SK-N-SH treated with all-trans-retinoic acid at 6 μM for 48 hours (cell line): ENCODE measurements around the gene COPZ2.

Experiments used
- ATAC-seq: fragments of 200-7000 bp; cut with Tn5 transposase; 3 replicates; pipeline ENCODE4 v1.9.1; 2020; ENCODE audit warnings: mild to moderate bottlenecking, moderate library complexity
- ARNTL ChIP-seq: fragments of 450-650 bp; formaldehyde crosslinking; IDR thresholded peaks from 2 replicates; pipeline ENCODE4 v1.5.0; 2020; ENCODE audit warnings: low read depth, mild to moderate bottlenecking, moderate library complexity, borderline replicate concordance
- BACH2 ChIP-seq: fragments of 250-450 bp; sonication (Bioruptor Pico); IDR thresholded peaks from 2 replicates; pipeline ENCODE4 v1.9.0; 2021; ENCODE audit warnings: mild to moderate bottlenecking, borderline replicate concordance
- CSDC2 ChIP-seq: fragments of 250-450 bp; sonication (Bioruptor Pico); IDR thresholded peaks from 2 replicates; pipeline ENCODE4 v1.5.0; 2020; ENCODE audit warnings: mild to moderate bottlenecking, moderate library complexity
- ESRRG ChIP-seq: fragments of 250-450 bp; sonication (Bioruptor Pico); IDR thresholded peaks from 2 replicates; pipeline ENCODE4 v1.6.1; 2021; ENCODE audit warnings: mild to moderate bottlenecking
- GLIS3 ChIP-seq: fragments of 250-450 bp; sonication (Bioruptor Pico); IDR thresholded peaks from 2 replicates; pipeline ENCODE4 v1.5.0; 2020; ENCODE audit warnings: mild to moderate bottlenecking, moderate library complexity
- ISL1 ChIP-seq: fragments of 250-450 bp; sonication (Bioruptor Pico); IDR thresholded peaks from 2 replicates; pipeline ENCODE4 v2.1.2; 2022; ENCODE audit warnings: mild to moderate bottlenecking, moderate library complexity
- OSR1 ChIP-seq: fragments of 250-450 bp; sonication (Bioruptor Pico); IDR thresholded peaks from 2 replicates; pipeline ENCODE4 v1.8.0; 2022; ENCODE audit warnings: moderate library complexity, mild to moderate bottlenecking, inconsistent platforms
- PATZ1 ChIP-seq: fragments of 250-450 bp; sonication (Bioruptor Pico); IDR thresholded peaks from 2 replicates; pipeline ENCODE4 v1.8.0; 2020; ENCODE audit warnings: mild to moderate bottlenecking, moderate library complexity, borderline replicate concordance
- POU6F1 ChIP-seq: fragments of 250-450 bp; sonication (Bioruptor Pico); IDR thresholded peaks from 2 replicates; pipeline ENCODE4 v1.8.0; 2021; ENCODE audit warnings: low read depth, mild to moderate bottlenecking, moderate library complexity, borderline replicate concordance
- PPARA ChIP-seq: fragments of 250-450 bp; sonication (Bioruptor Pico); IDR thresholded peaks from 2 replicates; pipeline ENCODE4 v1.5.0; 2020; ENCODE audit warnings: mild to moderate bottlenecking, borderline replicate concordance
- SNAI2 ChIP-seq: fragments of 250-450 bp; sonication (Bioruptor Pico); IDR thresholded peaks from 2 replicates; pipeline ENCODE4 v1.5.0; 2020; ENCODE audit warnings: mild to moderate bottlenecking, moderate library complexity
- TOX ChIP-seq: fragments of 250-450 bp; sonication (Bioruptor Pico); IDR thresholded peaks from 2 replicates; pipeline ENCODE4 v1.8.0; 2021; ENCODE audit warnings: mild to moderate bottlenecking, moderate library complexity, borderline replicate concordance
- ZC3H10 ChIP-seq: fragments of 250-450 bp; sonication (Bioruptor Pico); IDR thresholded peaks from 2 replicates; pipeline ENCODE4 v1.5.1; 2021; ENCODE audit warnings: mild to moderate bottlenecking, moderate library complexity
- ZFP3 ChIP-seq: fragments of 250-450 bp; sonication (Bioruptor Pico); IDR thresholded peaks from 2 replicates; pipeline ENCODE4 v1.5.0; 2020; ENCODE audit warnings: mild to moderate bottlenecking, moderate library complexity
- ZFP30 ChIP-seq: fragments of 450-650 bp; formaldehyde crosslinking; IDR thresholded peaks from 2 replicates; pipeline ENCODE4 v1.5.0; 2022; ENCODE audit warnings: mild to moderate bottlenecking, moderate library complexity
- ZNF565 ChIP-seq: fragments of 450-650 bp; formaldehyde crosslinking; conservative IDR thresholded peaks from 2 replicates; pipeline ENCODE4 v1.5.0; 2020; ENCODE audit warnings: low read depth, mild to moderate bottlenecking, moderate library complexity
- ZNF8 ChIP-seq: fragments of 450-650 bp; formaldehyde crosslinking; IDR thresholded peaks from 2 replicates; pipeline ENCODE4 v1.5.0; 2020; ENCODE audit warnings: mild to moderate bottlenecking, moderate library complexity
- TF ChIP-seq, protein P1 (sequence below): fragments of 250-450 bp; sonication (Bioruptor Pico); IDR thresholded peaks from 2 replicates; pipeline ENCODE4 v1.5.1; 2020; ENCODE audit warnings: low read depth, mild to moderate bottlenecking, moderate library complexity
- TF ChIP-seq, protein P2 (sequence below): fragments of 250-450 bp; sonication (Bioruptor Pico); IDR thresholded peaks from 2 replicates; pipeline ENCODE4 v1.5.0; 2020; ENCODE audit warnings: mild to moderate bottlenecking, moderate library complexity

COPZ2 gene

DNA sequence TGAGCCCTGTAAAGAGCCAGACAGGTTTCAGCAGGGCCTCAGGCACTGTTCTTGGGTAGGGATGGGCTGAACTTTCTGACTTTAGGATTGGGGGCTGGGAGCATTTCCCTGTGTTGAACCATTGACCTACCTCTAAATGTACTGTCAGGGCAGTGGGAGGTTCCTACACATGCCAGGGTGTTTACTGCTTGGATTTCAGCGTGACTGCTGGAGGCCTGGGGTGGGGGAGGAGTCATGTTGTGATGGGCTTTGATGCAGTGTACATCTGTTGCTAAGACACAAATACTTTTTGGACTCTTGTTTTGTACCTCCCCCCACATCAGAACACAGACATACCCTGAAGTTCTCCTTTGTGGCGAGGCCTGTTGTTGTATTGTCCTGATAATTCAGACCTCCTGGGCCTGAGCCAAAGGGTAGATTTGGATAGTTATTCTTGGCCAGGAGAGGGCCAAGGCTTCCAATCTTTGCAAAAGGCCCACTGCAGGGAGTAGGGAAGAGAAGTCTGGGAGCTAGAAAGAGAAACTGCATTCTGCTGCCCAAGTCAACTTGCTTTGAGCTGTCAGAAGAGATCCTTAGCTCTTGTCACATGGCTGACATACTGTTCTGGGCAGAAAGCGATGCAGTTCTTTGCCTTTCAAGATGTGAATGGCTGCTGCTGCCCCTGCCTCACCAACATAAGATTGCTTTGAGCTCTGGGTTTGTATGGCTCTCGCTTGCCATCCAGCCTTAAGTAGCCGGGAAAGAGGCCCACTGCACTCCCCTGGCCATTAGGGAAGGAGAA, 14.3 kb upstream of the COPZ2 start:
- ATAC-seq = no peak; the same call in 1 of the 3 replicates
- TF ChIP-seq ZC3H10 (CRISPR knock-in tag) (no peak), SNAI2 (CRISPR knock-in tag) (no peak), TOX (CRISPR knock-in tag) (no peak), ARNTL (CRISPR knock-in tag) (no peak)

DNA sequence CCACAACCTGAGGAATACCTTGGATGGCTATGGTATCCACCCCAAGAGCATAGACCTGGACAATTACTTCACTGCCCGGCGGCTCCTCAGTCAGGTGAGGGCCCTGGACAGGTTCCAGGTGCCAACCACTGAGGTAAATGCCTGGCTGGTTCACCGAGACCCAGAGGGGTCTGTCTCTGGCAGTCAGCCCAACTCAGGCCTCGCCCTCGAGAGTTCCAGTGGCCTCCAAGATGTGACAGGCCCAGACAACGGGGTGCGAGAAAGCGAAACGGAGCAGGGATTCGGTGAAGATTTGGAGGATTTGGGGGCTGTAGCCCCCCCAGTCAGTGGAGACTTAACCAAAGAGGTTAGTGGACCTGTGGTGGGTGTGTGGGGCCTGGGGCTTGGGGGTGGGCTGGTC, 13.7 kb upstream of the COPZ2 start:
- TF ChIP-seq PPARA (CRISPR knock-in tag) = no peak
- no peak for TF ChIP-seq OSR1 (CRISPR knock-in tag)
- no peak for TF ChIP-seq ZNF565 (CRISPR knock-in tag)
- TF ChIP-seq PATZ1 (CRISPR knock-in tag) = no peak
- no peak for TF ChIP-seq CSDC2
- no peak for TF ChIP-seq GLIS3 (CRISPR knock-in tag)
- no peak for TF ChIP-seq TOX (CRISPR knock-in tag)
- no peak for TF ChIP-seq ARNTL (CRISPR knock-in tag)
- no peak for TF ChIP-seq ZNF8
- TF ChIP-seq, all 23 proteins: peak for 0
- ATAC-seq = no peak

DNA sequence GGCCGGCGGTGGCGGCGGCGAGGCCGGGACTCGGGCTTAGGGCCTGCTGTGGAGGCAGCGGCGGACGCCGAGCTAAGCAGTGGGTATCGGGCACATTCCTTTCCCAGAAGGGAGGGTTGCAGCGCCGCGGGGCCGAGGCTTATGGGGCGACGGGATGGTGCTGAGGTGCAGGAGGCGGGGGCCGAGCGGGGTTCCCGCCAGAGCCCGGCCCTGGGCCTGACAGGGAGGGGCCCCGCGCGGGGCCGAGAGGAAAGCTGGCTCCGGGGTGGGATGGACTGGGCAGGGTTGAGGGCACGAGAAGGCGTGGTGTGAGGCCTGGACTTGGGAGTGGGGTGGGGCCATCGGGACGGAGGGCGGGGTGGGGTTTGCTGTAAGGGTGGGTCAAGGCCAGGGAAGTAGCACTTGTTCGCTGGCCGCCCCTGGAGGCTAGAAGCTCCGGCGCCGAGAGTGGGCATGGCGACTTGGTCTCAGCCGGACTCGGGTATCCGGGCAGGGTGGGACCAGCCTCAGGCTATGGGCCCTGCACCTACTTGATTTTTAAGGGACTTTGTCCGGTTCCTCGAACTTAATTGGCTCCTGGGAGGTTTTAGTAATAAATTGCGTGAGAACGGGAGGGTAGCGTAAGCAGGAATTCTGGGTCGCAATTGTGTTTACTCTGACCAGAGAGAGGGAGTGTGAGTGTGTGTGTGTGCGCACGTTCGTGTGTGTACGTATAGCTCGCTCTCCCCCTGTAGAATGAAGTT, 11.0 kb upstream of the COPZ2 start:
- no peak for TF ChIP-seq ESRRG
- TF ChIP-seq GLIS3 (CRISPR knock-in tag) = peak; percentile 76; the same call in 1 of the 2 replicates
- no peak for TF ChIP-seq ZNF565 (CRISPR knock-in tag)
- TF ChIP-seq ZFP3 = peak; percentile 69; the same call in 1 of the 2 replicates
- TF ChIP-seq BACH2 = no peak
- TF ChIP-seq PATZ1 (CRISPR knock-in tag) = peak; percentile 95
- no peak for TF ChIP-seq ARNTL (CRISPR knock-in tag)
- TF ChIP-seq, protein P1, sequence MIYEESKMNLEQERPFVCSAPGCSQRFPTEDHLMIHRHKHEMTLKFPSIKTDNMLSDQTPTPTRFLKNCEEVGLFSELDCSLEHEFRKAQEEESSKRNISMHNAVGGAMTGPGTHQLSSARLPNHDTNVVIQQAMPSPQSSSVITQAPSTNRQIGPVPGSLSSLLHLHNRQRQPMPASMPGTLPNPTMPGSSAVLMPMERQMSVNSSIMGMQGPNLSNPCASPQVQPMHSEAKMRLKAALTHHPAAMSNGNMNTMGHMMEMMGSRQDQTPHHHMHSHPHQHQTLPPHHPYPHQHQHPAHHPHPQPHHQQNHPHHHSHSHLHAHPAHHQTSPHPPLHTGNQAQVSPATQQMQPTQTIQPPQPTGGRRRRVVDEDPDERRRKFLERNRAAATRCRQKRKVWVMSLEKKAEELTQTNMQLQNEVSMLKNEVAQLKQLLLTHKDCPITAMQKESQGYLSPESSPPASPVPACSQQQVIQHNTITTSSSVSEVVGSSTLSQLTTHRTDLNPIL (CRISPR knock-in tag) = no peak
- no peak for TF ChIP-seq ZC3H10 (CRISPR knock-in tag)
- TF ChIP-seq ZFP30 (CRISPR knock-in tag) = no peak
- TF ChIP-seq POU6F1 (CRISPR knock-in tag) = no peak
- TF ChIP-seq, protein P2, sequence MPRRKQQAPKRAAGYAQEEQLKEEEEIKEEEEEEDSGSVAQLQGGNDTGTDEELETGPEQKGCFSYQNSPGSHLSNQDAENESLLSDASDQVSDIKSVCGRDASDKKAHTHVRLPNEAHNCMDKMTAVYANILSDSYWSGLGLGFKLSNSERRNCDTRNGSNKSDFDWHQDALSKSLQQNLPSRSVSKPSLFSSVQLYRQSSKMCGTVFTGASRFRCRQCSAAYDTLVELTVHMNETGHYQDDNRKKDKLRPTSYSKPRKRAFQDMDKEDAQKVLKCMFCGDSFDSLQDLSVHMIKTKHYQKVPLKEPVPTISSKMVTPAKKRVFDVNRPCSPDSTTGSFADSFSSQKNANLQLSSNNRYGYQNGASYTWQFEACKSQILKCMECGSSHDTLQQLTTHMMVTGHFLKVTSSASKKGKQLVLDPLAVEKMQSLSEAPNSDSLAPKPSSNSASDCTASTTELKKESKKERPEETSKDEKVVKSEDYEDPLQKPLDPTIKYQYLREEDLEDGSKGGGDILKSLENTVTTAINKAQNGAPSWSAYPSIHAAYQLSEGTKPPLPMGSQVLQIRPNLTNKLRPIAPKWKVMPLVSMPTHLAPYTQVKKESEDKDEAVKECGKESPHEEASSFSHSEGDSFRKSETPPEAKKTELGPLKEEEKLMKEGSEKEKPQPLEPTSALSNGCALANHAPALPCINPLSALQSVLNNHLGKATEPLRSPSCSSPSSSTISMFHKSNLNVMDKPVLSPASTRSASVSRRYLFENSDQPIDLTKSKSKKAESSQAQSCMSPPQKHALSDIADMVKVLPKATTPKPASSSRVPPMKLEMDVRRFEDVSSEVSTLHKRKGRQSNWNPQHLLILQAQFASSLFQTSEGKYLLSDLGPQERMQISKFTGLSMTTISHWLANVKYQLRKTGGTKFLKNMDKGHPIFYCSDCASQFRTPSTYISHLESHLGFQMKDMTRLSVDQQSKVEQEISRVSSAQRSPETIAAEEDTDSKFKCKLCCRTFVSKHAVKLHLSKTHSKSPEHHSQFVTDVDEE (CRISPR knock-in tag) = peak; percentile 65
- no peak for TF ChIP-seq TOX (CRISPR knock-in tag)
- no peak for TF ChIP-seq PPARA (CRISPR knock-in tag)
- TF ChIP-seq ZNF8 = no peak
- TF ChIP-seq CSDC2 = peak; percentile 77; the same call in 1 of the 2 replicates
- no peak for TF ChIP-seq ISL1 (CRISPR knock-in tag)

More for the DNA sequence above, 11.0 kb upstream of the COPZ2 start:
- peak; percentile 80 for ATAC-seq
